ENCODE results near the gene ADA. TPM values are rescaled to one million over a fixed set of nuclear protein-coding genes. Genes with fewer than 3 reads are reported as not detected.

ADA gene
- polyA plus RNA-seq, 1 donor (not counting 4 experiments of a cell fraction or from before 2014, with no cell fraction given): 21.4 TPM

- no peaks in the 10 kb centered on the region for H3K36me3 ChIP-seq (ENCODE audit: control insufficient read depth in 2 of 2, extremely low read depth in 1 of 2, insufficient read depth in 2 of 2, low read length in 2 of 2)
- dilution Hi-C loops (cut with MboI; ENCODE audit: extremely low pct_ligation_motif_present, low sequenced_read_pairs): no loop called here
- no peaks in the 10 kb centered on the region for H3K9me1 ChIP-seq (ENCODE audit: control insufficient read depth, extremely low read depth, insufficient read depth, low read length)
- DNase-seq (ENCODE audit: low read depth, low spot score): no peak
- H3K79me2 ChIP-seq (ENCODE audit: control insufficient read depth, insufficient read depth, low read length): no peaks in the 10 kb centered on the region
- H3K9ac ChIP-seq (ENCODE audit: control insufficient read depth, extremely low read depth, insufficient read depth, low read length): no peak overlapping the region
- H3K27me3 ChIP-seq (ENCODE audit: control insufficient read depth, extremely low read depth, insufficient read depth, low read length): no peaks in the 10 kb centered on the region
- H3K27ac ChIP-seq (ENCODE audit: control insufficient read depth, insufficient read depth, low read length): no peak overlapping the region
- H3K4me3 ChIP-seq (ENCODE audit: control insufficient read depth in 2 of 3, extremely low read depth in 1 of 3, insufficient read depth in 2 of 3, low read depth in 1 of 3, low read length in 3 of 3): no peak overlapping the region
- peaks cover 7% of the 10 kb centered on the region for H3K4me1 ChIP-seq (ENCODE audit: control insufficient read depth, extremely low read depth, insufficient read depth, low read length)
- no peak overlapping the region for H2AFZ ChIP-seq (ENCODE audit: control insufficient read depth, low read length)
- H3K9me3 ChIP-seq (ENCODE audit: control insufficient read depth, low read depth, low read length): peaks cover 2% of the 10 kb centered on the region
- no peak for TF ChIP-seq EZH2 (IDR thresholded peaks at IDR 0.05; ENCODE audit: low read length)
- TF ChIP-seq CTCF (optimal IDR thresholded peaks at IDR 0.05 in 1 of 3, IDR thresholded peaks at IDR 0.05 in 1 of 3, conservative IDR thresholded peaks at IDR 0.05 in 1 of 3; ENCODE audit: extremely low read depth in 1 of 3, insufficient read depth in 2 of 3, low read length in 3 of 3): no peak
- no peaks in the 10 kb centered on the region for H4K20me1 ChIP-seq (ENCODE audit: control insufficient read depth, extremely low read depth, insufficient read depth, low read length)
- H3K4me2 ChIP-seq (ENCODE audit: control insufficient read depth, extremely low read depth, insufficient read depth, low read depth, low read length): no peak overlapping the region
- FAIRE-seq: no peak
Observed at GRCh38 chr20:44579313-44580081, 72.0 kb downstream of the ADA start.

- H4K20me1 ChIP-seq (ENCODE audit: control insufficient read depth, extremely low read depth, insufficient read depth, low read length): peaks cover 2% of the 10 kb centered on the region
- H3K27me3 ChIP-seq (ENCODE audit: control insufficient read depth, extremely low read depth, insufficient read depth, low read length): no peaks in the 10 kb centered on the region
- no peaks in the 10 kb centered on the region for H3K36me3 ChIP-seq (ENCODE audit: control insufficient read depth in 2 of 2, extremely low read depth in 1 of 2, insufficient read depth in 2 of 2, low read length in 2 of 2)
- no peak overlapping the region for H3K4me2 ChIP-seq (ENCODE audit: control insufficient read depth, extremely low read depth, insufficient read depth, low read depth, low read length)
- H3K79me2 ChIP-seq (ENCODE audit: control insufficient read depth, insufficient read depth, low read length): no peaks in the 10 kb centered on the region
- DNase-seq (ENCODE audit: low read depth, low spot score) (no peak), FAIRE-seq (no peak)
- no peaks in the 10 kb centered on the region for H3K9me1 ChIP-seq (ENCODE audit: control insufficient read depth, extremely low read depth, insufficient read depth, low read length)
- H3K9ac ChIP-seq (ENCODE audit: control insufficient read depth, extremely low read depth, insufficient read depth, low read length): no peak overlapping the region
- TF ChIP-seq EZH2 (IDR thresholded peaks at IDR 0.05; ENCODE audit: low read length): no peak
- TF ChIP-seq CTCF (optimal IDR thresholded peaks at IDR 0.05 in 1 of 3, IDR thresholded peaks at IDR 0.05 in 1 of 3, conservative IDR thresholded peaks at IDR 0.05 in 1 of 3; ENCODE audit: extremely low read depth in 1 of 3, insufficient read depth in 2 of 3, low read length in 3 of 3): peak in 2 of 3 experiments; percentile 9 to 14
- H2AFZ ChIP-seq (ENCODE audit: control insufficient read depth, low read length): no peak overlapping the region
- H3K4me1 ChIP-seq (ENCODE audit: control insufficient read depth, extremely low read depth, insufficient read depth, low read length): peaks cover 28% of the 10 kb centered on the region
- H3K27ac ChIP-seq (ENCODE audit: control insufficient read depth, insufficient read depth, low read length): peak overlapping the region; percentile 57
- peaks cover 2% of the 10 kb centered on the region for H3K9me3 ChIP-seq (ENCODE audit: control insufficient read depth, low read depth, low read length)
- dilution Hi-C loops (cut with MboI; ENCODE audit: extremely low pct_ligation_motif_present, low sequenced_read_pairs): no loop called here
- H3K4me3 ChIP-seq (ENCODE audit: control insufficient read depth in 2 of 3, extremely low read depth in 1 of 3, insufficient read depth in 2 of 3, low read depth in 1 of 3, low read length in 3 of 3): no peak overlapping the region
Observed at GRCh38 chr20:44576297-44576696, 75.2 kb downstream of the ADA start.

Data from keratinocyte (primary cell).